Mucosa of descending colon (tissue), 3 donors: Measurements from ENCODE around the gene ATP12A. TPM values are rescaled to one million over a fixed set of nuclear protein-coding genes. Genes with fewer than 3 reads are reported as not detected.
A peak's percentile ranks its signal among the peaks of the same experiment; 100 is the strongest.

ENCODE experiments used
- ATAC-seq: fragments of 200-7000 bp; cut with Tn5 transposase; one replicate; pipeline ENCODE4 v1.9.1; 2020; ENCODE audit warnings: mild to moderate bottlenecking, moderate library complexity
- DNase-seq, 3 donors: peaks; one replicate each; pipeline ENCODE4 v3.0.0-alpha.2; 2020
- H3K36me3 ChIP-seq: fragments of 200-600 bp; one replicate; pipeline ENCODE4 v1.8.0; 2021; ENCODE audit warnings: low read depth, mild to moderate bottlenecking
- H3K4me1 ChIP-seq: fragments of 200-600 bp; one replicate; pipeline ENCODE4 v1.8.0; 2021; ENCODE audit warnings: low read depth, mild to moderate bottlenecking
- H3K4me3 ChIP-seq: fragments of 200-600 bp; one replicate; pipeline ENCODE4 v1.8.0; 2021; ENCODE audit warnings: mild to moderate bottlenecking
- H3K9me3 ChIP-seq: fragments of 200-600 bp; one replicate; pipeline ENCODE4 v1.8.0; 2021; ENCODE audit warnings: mild to moderate bottlenecking
- intact Hi-C, 2 donors: fragments of 100-400 bp; cut with DNase I in 1 of 2; cut with micrococcal nuclease in 1 of 2; formaldehyde crosslinking; loops; one replicate each; pipeline versions ENCODE4 v1.11.0 to v1.11.1; 2022; cut with DNase I, micrococcal nuclease
- total RNA-seq, 3 donors: library from RNA; stranded (reverse); fragmentation: NEBNext Ultra II Directional in 2 of 3; extraction: Animal tissue kit (Norgen Biotek cat#: 25700) in 2 of 3; gene quantifications; one replicate each; pipeline versions ENCODE4 v1.2.1 to v1.2.4, GENCODE V29; 2021 to 2023
- TF ChIP-seq, protein P1 (sequence below): fragments of 200-600 bp; IDR thresholded peaks from one replicate; pipeline ENCODE4 v1.8.0; 2022; ENCODE audit warnings: antibody characterized with exemption, mild to moderate bottlenecking
- donor health status: DM: no; HTN: no; CAD: no; lungs with moderate emphysema.
- donor health status: DM: no; HTN: no; CAD: no.
- donor health status: DM: no; HTN: yes; CAD: no.

ATP12A gene
- total RNA-seq, 3 donors from 2014 or later = not detected

DNA sequence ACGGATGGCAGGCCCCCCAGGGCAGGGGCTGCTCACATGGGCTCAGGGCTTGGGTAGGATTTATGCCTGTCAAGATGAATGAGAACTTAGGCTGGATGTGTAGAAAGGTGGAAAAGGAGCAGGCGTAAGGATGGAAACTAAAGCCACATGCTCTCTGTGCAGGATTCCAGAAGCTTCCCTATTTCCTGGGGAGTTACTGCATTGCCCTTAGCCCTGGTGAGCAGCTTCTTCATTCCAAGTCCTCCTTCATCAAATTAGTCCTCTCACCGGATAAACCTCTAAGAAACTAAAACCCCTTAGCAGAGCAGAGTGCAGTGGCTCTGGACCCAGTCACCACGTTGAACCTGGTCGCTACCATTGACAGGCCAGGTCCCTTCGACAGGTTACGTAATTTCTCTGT, 7.4 kb downstream of the ATP12A start:
- no peak for ATAC-seq
- Histone ChIP-seq H3K4me3 (no peak overlapping the region), H3K4me1 (no peaks in the 10 kb centered on the region), H3K36me3 (no peaks in the 10 kb centered on the region), H3K9me3 (no peaks in the 10 kb centered on the region)
- TF ChIP-seq, protein P1, sequence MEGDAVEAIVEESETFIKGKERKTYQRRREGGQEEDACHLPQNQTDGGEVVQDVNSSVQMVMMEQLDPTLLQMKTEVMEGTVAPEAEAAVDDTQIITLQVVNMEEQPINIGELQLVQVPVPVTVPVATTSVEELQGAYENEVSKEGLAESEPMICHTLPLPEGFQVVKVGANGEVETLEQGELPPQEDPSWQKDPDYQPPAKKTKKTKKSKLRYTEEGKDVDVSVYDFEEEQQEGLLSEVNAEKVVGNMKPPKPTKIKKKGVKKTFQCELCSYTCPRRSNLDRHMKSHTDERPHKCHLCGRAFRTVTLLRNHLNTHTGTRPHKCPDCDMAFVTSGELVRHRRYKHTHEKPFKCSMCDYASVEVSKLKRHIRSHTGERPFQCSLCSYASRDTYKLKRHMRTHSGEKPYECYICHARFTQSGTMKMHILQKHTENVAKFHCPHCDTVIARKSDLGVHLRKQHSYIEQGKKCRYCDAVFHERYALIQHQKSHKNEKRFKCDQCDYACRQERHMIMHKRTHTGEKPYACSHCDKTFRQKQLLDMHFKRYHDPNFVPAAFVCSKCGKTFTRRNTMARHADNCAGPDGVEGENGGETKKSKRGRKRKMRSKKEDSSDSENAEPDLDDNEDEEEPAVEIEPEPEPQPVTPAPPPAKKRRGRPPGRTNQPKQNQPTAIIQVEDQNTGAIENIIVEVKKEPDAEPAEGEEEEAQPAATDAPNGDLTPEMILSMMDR = no peak
- no peak for DNase-seq
- intact Hi-C loops = no loop called here

DNA sequence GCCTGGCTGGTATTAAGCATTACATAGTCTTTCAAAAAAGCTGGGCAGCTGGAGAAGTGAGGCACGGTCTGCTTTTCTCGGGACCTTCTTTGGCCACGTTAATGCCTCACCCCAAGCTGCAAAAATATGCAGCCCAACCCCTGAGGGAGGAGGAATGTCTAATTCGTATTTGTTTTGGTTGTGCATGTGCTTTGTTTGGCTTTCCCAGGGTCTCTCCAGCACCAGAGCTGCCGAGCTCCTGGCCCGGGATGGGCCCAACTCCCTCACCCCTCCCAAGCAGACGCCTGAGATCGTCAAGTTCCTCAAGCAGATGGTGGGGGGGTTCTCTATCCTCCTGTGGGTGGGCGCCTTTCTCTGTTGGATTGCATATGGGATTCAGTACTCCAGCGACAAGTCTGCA, 7.9 kb downstream of the ATP12A start:
- no peak for ATAC-seq
- H3K4me1 ChIP-seq = no peaks in the 10 kb centered on the region
- no peaks in the 10 kb centered on the region for H3K9me3 ChIP-seq
- TF ChIP-seq, protein P1 = no peak
- no peak overlapping the region for H3K4me3 ChIP-seq
- DNase-seq = no peak
- no peaks in the 10 kb centered on the region for H3K36me3 ChIP-seq
- intact Hi-C loops = no loop called here

DNA sequence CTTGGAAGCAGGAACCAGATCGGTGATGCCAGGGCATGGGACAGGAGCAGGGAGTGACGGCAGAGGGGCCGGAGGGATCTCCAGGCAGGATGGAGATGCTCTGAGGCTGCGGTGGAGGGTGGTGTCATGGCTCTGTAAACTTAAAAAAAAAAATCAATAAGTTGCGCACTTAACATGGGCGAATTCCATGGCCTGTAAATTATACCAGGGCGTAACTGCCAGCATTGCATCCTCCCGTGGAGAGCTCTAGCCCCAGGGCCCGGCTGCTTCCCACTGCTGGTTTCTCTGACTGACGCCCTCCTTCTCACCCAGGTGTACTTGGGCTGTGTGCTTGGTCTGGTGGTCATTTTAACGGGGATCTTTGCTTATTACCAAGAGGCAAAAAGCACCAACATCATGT, 8.7 kb downstream of the ATP12A start:
- H3K4me1 ChIP-seq = no peaks in the 10 kb centered on the region
- DNase-seq = no peak
- intact Hi-C loops = no loop called here
- no peaks in the 10 kb centered on the region for H3K9me3 ChIP-seq
- TF ChIP-seq, protein P1 = no peak
- ATAC-seq = no peak
- H3K4me3 ChIP-seq = no peak overlapping the region
- H3K36me3 ChIP-seq = no peaks in the 10 kb centered on the region

DNA sequence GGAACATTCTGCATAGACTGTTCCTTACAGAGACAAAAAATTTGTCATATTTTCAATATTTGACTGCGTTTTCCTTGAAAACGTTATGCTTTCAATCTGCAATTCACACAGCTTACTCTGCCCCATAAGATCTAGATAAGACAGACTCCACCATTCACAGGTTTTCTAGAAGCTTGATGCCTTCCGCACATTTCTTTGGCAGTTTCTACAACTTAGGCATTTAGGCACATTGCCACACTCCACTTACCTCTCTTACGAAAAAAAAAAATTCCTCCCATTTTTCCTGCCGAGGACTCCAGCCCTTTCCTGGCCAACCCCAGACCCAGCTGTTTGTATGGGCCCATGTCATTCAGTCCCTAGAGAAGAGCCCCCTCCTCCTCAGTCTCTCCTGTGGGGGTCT, 11.2 kb downstream of the ATP12A start:
- intact Hi-C loops = no loop called here
- ATAC-seq = no peak
- TF ChIP-seq, protein P1 = no peak

DNA sequence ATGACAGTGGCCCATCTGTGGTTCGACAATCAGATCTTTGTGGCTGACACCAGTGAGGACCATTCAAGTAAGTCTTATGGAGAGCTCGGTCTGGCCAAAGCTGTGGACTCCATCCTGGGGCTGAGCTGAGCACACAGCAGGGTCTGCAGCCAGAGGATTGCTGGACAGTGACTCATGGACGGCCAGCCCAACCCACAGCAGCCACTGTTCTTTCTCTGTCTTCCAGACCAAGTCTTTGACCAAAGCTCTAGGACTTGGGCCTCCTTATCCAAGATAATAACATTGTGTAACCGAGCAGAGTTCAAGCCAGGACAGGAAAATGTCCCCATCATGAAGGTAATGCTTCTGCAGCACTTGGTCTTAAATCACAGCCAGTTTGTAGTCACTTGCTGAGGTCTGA, 12.4 kb downstream of the ATP12A start:
- no peaks in the 10 kb centered on the region for H3K9me3 ChIP-seq
- intact Hi-C loops = no loop called here
- DNase-seq (no peak), ATAC-seq (peak; percentile 50)
- no peak overlapping the region for H3K4me3 ChIP-seq
- no peaks in the 10 kb centered on the region for H3K4me1 ChIP-seq
- TF ChIP-seq, protein P1 = no peak
- H3K36me3 ChIP-seq = no peaks in the 10 kb centered on the region

More for the DNA sequence above, 11.2 kb downstream of the ATP12A start:
- H3K36me3 ChIP-seq = no peaks in the 10 kb centered on the region
- no peak for DNase-seq
- H3K4me1 ChIP-seq = no peaks in the 10 kb centered on the region
- H3K9me3 ChIP-seq = no peaks in the 10 kb centered on the region
- H3K4me3 ChIP-seq = no peak overlapping the region

DNA sequence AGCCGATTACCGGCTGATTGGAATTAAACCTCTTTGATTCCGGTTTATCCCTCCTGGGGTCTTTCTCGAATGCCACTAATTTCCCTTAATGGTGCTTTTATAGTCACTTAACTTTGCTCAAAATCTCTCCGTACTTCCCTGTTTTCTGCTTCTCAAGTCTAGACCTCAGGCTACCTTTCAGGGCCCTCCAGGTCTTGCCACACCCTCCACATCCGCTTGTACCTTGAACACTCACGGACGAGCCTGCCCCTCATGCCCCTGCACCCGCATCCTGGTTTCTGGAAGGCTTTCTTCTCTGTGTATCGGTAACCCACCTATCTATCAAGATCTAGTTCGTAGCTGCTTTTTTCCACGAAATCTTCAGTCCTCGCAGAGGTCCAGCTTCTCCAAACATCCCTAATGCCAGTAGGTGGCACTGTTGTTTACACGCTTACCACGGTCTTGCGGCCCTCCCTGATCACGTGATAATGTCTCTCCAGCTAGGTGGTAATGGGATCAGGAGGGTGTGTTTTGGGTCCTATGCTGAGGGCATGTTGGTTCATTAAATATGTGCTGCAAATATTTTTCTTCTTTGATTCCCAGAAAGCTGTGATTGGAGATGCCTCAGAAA, 13.8 kb downstream of the ATP12A start:
- no peaks in the 10 kb centered on the region for H3K4me1 ChIP-seq
- no peaks in the 10 kb centered on the region for H3K9me3 ChIP-seq
- intact Hi-C loops = no loop called here
- TF ChIP-seq, protein P1 = peak; percentile 34
- DNase-seq (peak in 1 of 3 donors; percentile 54), ATAC-seq (peak; percentile 84)
- H3K36me3 ChIP-seq = no peaks in the 10 kb centered on the region
- H3K4me3 ChIP-seq = no peak overlapping the region
